ENCODE data around the gene TBC1D4.

The TBC1D4 gene

GRCh38 chr13:75391432-75392100 lies 90.4 kb downstream of the TBC1D4 start:
- DNase-seq (ENCODE audit: low read depth) = no peak
- H3K4me3 ChIP-seq (ENCODE audit: control insufficient read depth, low read depth, low read length) = no peak overlapping the region
- no peak for TF ChIP-seq CTCF (conservative IDR thresholded peaks at IDR 0.05; ENCODE audit: control insufficient read depth, insufficient read depth, low read depth, low read length)

GRCh38 chr13:75390229-75390628 lies 91.7 kb downstream of the TBC1D4 start:
- TF ChIP-seq CTCF (conservative IDR thresholded peaks at IDR 0.05; ENCODE audit: control insufficient read depth, insufficient read depth, low read depth, low read length) = no peak
- no peak for DNase-seq (ENCODE audit: low read depth)
- H3K4me3 ChIP-seq (ENCODE audit: control insufficient read depth, low read depth, low read length) = no peak overlapping the region

GRCh38 chr13:75385708-75386083 lies 96.3 kb downstream of the TBC1D4 start:
- TF ChIP-seq CTCF (conservative IDR thresholded peaks at IDR 0.05; ENCODE audit: control insufficient read depth, insufficient read depth, low read depth, low read length) = no peak
- DNase-seq (ENCODE audit: low read depth) = no peak
- H3K4me3 ChIP-seq (ENCODE audit: control insufficient read depth, low read depth, low read length) = no peak overlapping the region

GRCh38 chr13:75384879-75385707 lies 96.9 kb downstream of the TBC1D4 start:
- no peak for TF ChIP-seq CTCF (conservative IDR thresholded peaks at IDR 0.05; ENCODE audit: control insufficient read depth, insufficient read depth, low read depth, low read length)
- H3K4me3 ChIP-seq (ENCODE audit: control insufficient read depth, low read depth, low read length) = no peak overlapping the region
- DNase-seq (ENCODE audit: low read depth) = no peak

- H3K4me3 ChIP-seq (ENCODE audit: control insufficient read depth, low read depth, low read length) = no peak overlapping the region
- no peak for DNase-seq (ENCODE audit: low read depth)
- no peak for TF ChIP-seq CTCF (conservative IDR thresholded peaks at IDR 0.05; ENCODE audit: control insufficient read depth, insufficient read depth, low read depth, low read length)
These were observed 98.8 kb downstream of the TBC1D4 start for GRCh38 chr13:75383064-75383715.

GRCh38 chr13:75378301-75378700 lies 103.7 kb downstream of the TBC1D4 start:
- no peak for TF ChIP-seq CTCF (conservative IDR thresholded peaks at IDR 0.05; ENCODE audit: control insufficient read depth, insufficient read depth, low read depth, low read length)
- no peak overlapping the region for H3K4me3 ChIP-seq (ENCODE audit: control insufficient read depth, low read depth, low read length)
- DNase-seq (ENCODE audit: low read depth) = no peak
